GM06990 (cell line): Measurements from ENCODE around the gene DCUN1D2.

Source experiments
- DNase-seq: peaks from one replicate; pipeline ENCODE4 v3.0.0-alpha.2; 2011; ENCODE audit not compliant: insufficient read length; ENCODE audit errors: extremely low read depth
- H3K27me3 ChIP-seq: replicated peaks from 2 replicates; pipeline ENCODE4 v1.6.0; 2011; ENCODE audit warnings: low read length; ENCODE audit not compliant: control insufficient read depth, insufficient read depth
- H3K36me3 ChIP-seq: 2 replicates; pipeline ENCODE4 v1.5.1; 2011; ENCODE audit warnings: low read length; ENCODE audit not compliant: control insufficient read depth, insufficient read depth
- H3K4me3 ChIP-seq: replicated peaks from 2 replicates; pipeline ENCODE4 v1.5.1; 2011; ENCODE audit warnings: low read depth, mild to moderate bottlenecking, control low read depth, low read length
- CTCF ChIP-seq: IDR thresholded peaks from 2 replicates; pipeline ENCODE4 v1.5.1; 2011; ENCODE audit warnings: low read length, control low read depth, mild to moderate bottlenecking, inconsistent platforms; ENCODE audit not compliant: insufficient read depth, poor library complexity, severe bottlenecking

DCUN1D2 gene

GRCh38 chr13:113420833-113421600, 69.5 kb downstream of the DCUN1D2 start:
- no peak overlapping the region for H3K4me3 ChIP-seq
- TF ChIP-seq CTCF: no peak
- H3K36me3 ChIP-seq: no peaks in the 10 kb centered on the region
- DNase-seq: no peak
- no peaks in the 10 kb centered on the region; the same call in 1 of the 2 replicates for H3K27me3 ChIP-seq

GRCh38 chr13:113420232-113420631, 70.3 kb downstream of the DCUN1D2 start:
- TF ChIP-seq CTCF: no peak
- no peak for DNase-seq
- Histone ChIP-seq H3K4me3 (no peak overlapping the region), H3K36me3 (no peaks in the 10 kb centered on the region), H3K27me3 (no peaks in the 10 kb centered on the region; the same call in 1 of the 2 replicates)

- no peaks in the 10 kb centered on the region; the same call in 1 of the 2 replicates for H3K27me3 ChIP-seq
- no peak for DNase-seq
- no peak overlapping the region for H3K4me3 ChIP-seq
- no peaks in the 10 kb centered on the region for H3K36me3 ChIP-seq
- no peak for TF ChIP-seq CTCF
Observed at GRCh38 chr13:113419531-113420193, 70.8 kb downstream of the DCUN1D2 start.

GRCh38 chr13:113418722-113419049, 71.8 kb downstream of the DCUN1D2 start:
- no peak for TF ChIP-seq CTCF
- no peak overlapping the region for H3K4me3 ChIP-seq
- H3K27me3 ChIP-seq: no peaks in the 10 kb centered on the region; the same call in 1 of the 2 replicates
- DNase-seq: no peak
- H3K36me3 ChIP-seq: no peaks in the 10 kb centered on the region

- no peak for TF ChIP-seq CTCF
Observed at GRCh38 chr13:113417836-113418721, 72.4 kb downstream of the DCUN1D2 start.

More at GRCh38 chr13:113417836-113418721, 72.4 kb downstream of the DCUN1D2 start:
- Histone ChIP-seq H3K4me3 (no peak overlapping the region), H3K36me3 (no peaks in the 10 kb centered on the region), H3K27me3 (no peaks in the 10 kb centered on the region; the same call in 1 of the 2 replicates)
- no peak for DNase-seq
